GM23338 (cell line): Measurements from ENCODE around the gene NPC2. TPM values are rescaled to one million over a fixed set of nuclear protein-coding genes. Genes with fewer than 3 reads are reported as not detected.
A peak's percentile ranks its signal among the peaks of the same experiment; 100 is the strongest.

Experiments
- ATAC-seq: fragments of 200-7000 bp; cut with Tn5 transposase; 3 replicates; pipeline ENCODE4 v1.9.1; 2020
- DNase-seq: peaks from one replicate; pipeline ENCODE4 v3.0.0-alpha.2; 2015; ENCODE audit warnings: low spot score
- H2AFZ ChIP-seq: fragments of 200-600 bp; sonication (generic); 2 replicates; pipeline ENCODE4 v1.8.0; 2016; ENCODE audit warnings: antibody characterized with exemption, mild to moderate bottlenecking, moderate library complexity
- H3F3A ChIP-seq: fragments of 200-600 bp; sonication (generic); replicated peaks from 2 replicates; pipeline ENCODE4 v1.8.0; 2017; ENCODE audit warnings: antibody characterized with exemption, mixed run types, low read depth
- H3K27ac ChIP-seq: fragments of 200-600 bp; sonication (generic); 2 replicates; pipeline ENCODE4 v1.6.1; 2016; ENCODE audit warnings: low read depth
- H3K27me3 ChIP-seq: fragments of 200-600 bp; sonication (generic); 2 replicates; pipeline ENCODE4 v1.8.0; 2016; ENCODE audit warnings: mild to moderate bottlenecking, mixed run types, moderate library complexity; ENCODE audit not compliant: insufficient read depth
- H3K36me3 ChIP-seq: fragments of 200-600 bp; sonication (generic); 2 replicates; pipeline ENCODE4 v1.8.0; 2016; ENCODE audit warnings: mild to moderate bottlenecking; ENCODE audit not compliant: insufficient read depth
- H3K4me1 ChIP-seq: fragments of 200-600 bp; sonication (generic); 2 replicates; pipeline ENCODE4 v1.8.0; 2016; ENCODE audit warnings: mild to moderate bottlenecking, moderate library complexity; ENCODE audit not compliant: insufficient read depth
- H3K4me2 ChIP-seq: fragments of 200-600 bp; sonication (generic); 2 replicates; pipeline ENCODE4 v1.7.1; 2017; ENCODE audit warnings: mixed run types
- H3K4me3 ChIP-seq: fragments of 200-600 bp; sonication (generic); 2 replicates; pipeline ENCODE4 v1.6.1; 2016; ENCODE audit warnings: mixed run types
- H3K79me2 ChIP-seq: fragments of 200-600 bp; sonication (generic); replicated peaks from 2 replicates; pipeline ENCODE4 v1.8.0; 2017; ENCODE audit warnings: mild to moderate bottlenecking; ENCODE audit not compliant: insufficient read depth
- H3K9me2 ChIP-seq: fragments of 200-600 bp; sonication (generic); 2 replicates; pipeline ENCODE4 v1.8.0; 2017; ENCODE audit not compliant: insufficient read depth
- H4K20me1 ChIP-seq: fragments of 200-600 bp; sonication (generic); replicated peaks from 2 replicates; pipeline ENCODE4 v1.8.0; 2017; ENCODE audit warnings: mild to moderate bottlenecking; ENCODE audit not compliant: insufficient read depth
- H3K27ac Mint-ChIP-seq: 2 replicates; pipeline ENCODE4 v1.8.0; 2020; ENCODE audit warnings: inconsistent platforms, mild to moderate bottlenecking, moderate library complexity, mixed read lengths
- H3K27me3 Mint-ChIP-seq: 3 replicates; pipeline ENCODE4 v1.8.0; 2022; ENCODE audit warnings: low read depth, mild to moderate bottlenecking, moderate library complexity, mixed read lengths, inconsistent platforms; ENCODE audit not compliant: insufficient read depth, poor library complexity
- H3K36me3 Mint-ChIP-seq: 3 replicates; pipeline ENCODE4 v1.8.0; 2021; ENCODE audit warnings: low read depth, mild to moderate bottlenecking, inconsistent platforms, moderate library complexity, mixed read lengths
- H3K4me1 Mint-ChIP-seq: 3 replicates; pipeline ENCODE4 v1.8.0; 2020; ENCODE audit warnings: mild to moderate bottlenecking, inconsistent platforms, mixed read lengths
- H3K4me3 Mint-ChIP-seq: 3 replicates; pipeline ENCODE4 v1.8.0; 2021; ENCODE audit warnings: moderate library complexity, mild to moderate bottlenecking, inconsistent platforms, mixed read lengths
- H3K9me3 Mint-ChIP-seq: 3 replicates; pipeline ENCODE4 v1.8.0; 2020; ENCODE audit warnings: moderate library complexity, mild to moderate bottlenecking, inconsistent platforms, mixed read lengths
- CREB1 ChIP-seq: fragments of 250-450 bp; sonication (Bioruptor Pico); IDR thresholded peaks from 2 replicates; pipeline ENCODE4 v1.5.0; 2020; ENCODE audit warnings: low read depth, mild to moderate bottlenecking, moderate library complexity
- CTCF ChIP-seq, 2 experiments: fragments of 200-600 bp in 1 of 2; sonication (generic) in 1 of 2; conservative IDR thresholded peaks; 2 replicates each; pipeline versions ENCODE4 v1.5.1 to v1.6.1; 2016 to 2017; ENCODE audit warnings: antibody characterized with exemption in 2 of 2, low read depth in 2 of 2, mild to moderate bottlenecking in 2 of 2, moderate library complexity in 1 of 2
- EZH2phosphoT487 ChIP-seq: fragments of 200-600 bp; sonication (generic); IDR thresholded peaks from one replicate; pipeline ENCODE4 v1.8.1; 2018; ENCODE audit warnings: antibody characterized with exemption; ENCODE audit not compliant: unreplicated experiment
- NANOG ChIP-seq: IDR thresholded peaks from 2 replicates; pipeline ENCODE4 v1.6.1; 2016; ENCODE audit warnings: antibody characterized with exemption, borderline replicate concordance
- STAT1 ChIP-seq: IDR thresholded peaks from one replicate; pipeline ENCODE4 v1.6.1; 2016; ENCODE audit warnings: antibody characterized with exemption; ENCODE audit not compliant: unreplicated experiment
- ZNF114 ChIP-seq: fragments of 250-450 bp; sonication (Bioruptor Pico); IDR thresholded peaks from 2 replicates; pipeline ENCODE4 v1.5.0; 2020; ENCODE audit warnings: mild to moderate bottlenecking, moderate library complexity
- polyA plus RNA-seq: library from polyadenylated mRNA; unstranded; fragments of >200 nt; fragmentation: Nextera tagmentation; extraction: Ambion mirVana; gene quantifications from 2 replicates; pipeline ENCODE4 v1.2.1, GENCODE V29; 2016
- total RNA-seq: library from RNA; depleted of rRNA; stranded (reverse); fragments of >200 nt; shearing (Covaris generic); gene quantifications from 2 replicates; pipeline ENCODE4 v1.2.3, GENCODE V29; 2014
- TF ChIP-seq, protein P1 (sequence below): fragments of 250-450 bp; sonication (Bioruptor Pico); IDR thresholded peaks from 2 replicates; pipeline ENCODE4 v1.5.0; 2020; ENCODE audit warnings: mild to moderate bottlenecking, moderate library complexity
- TF ChIP-seq, protein P2 (sequence below): IDR thresholded peaks from 2 replicates; pipeline ENCODE4 v1.6.1; 2016; ENCODE audit warnings: antibody characterized with exemption

The NPC2 gene
- total and polyA plus RNA-seq, 2 experiments from 2014 or later, result 287 to 344 TPM

GRCh38 chr14:74459289-74459946 is 33.7 kb downstream of the NPC2 start:
- Mint-ChIP-seq H3K4me3 (no peak overlapping the region), H3K36me3 (peaks cover 7% of the 10 kb centered on the region; the same call in 1 of the 3 replicates), H3K27ac (0 out of 2 replicates have a peak overlapping the region, but pooled peaks have one; percentile 16), H3K27me3 (peaks cover 5% of the 10 kb centered on the region), H3K4me1 (peaks cover 12% of the 10 kb centered on the region; the same call in 2 of the 3 replicates), H3K9me3 (peaks cover 14% of the 10 kb centered on the region)
- H3F3A ChIP-seq, result no peaks in the 10 kb centered on the region
- H3K27ac ChIP-seq, result no peak overlapping the region
- peak overlapping the region; percentile 81; the same call in 1 of the 2 replicates for H2AFZ ChIP-seq
- H3K27me3 ChIP-seq, result no peaks in the 10 kb centered on the region
- TF ChIP-seq CTCF (conservative IDR thresholded peaks at IDR 0.05; ENCODE audit: low read depth in 2 of 2) (peak; percentile 66 to 78), STAT1 (no peak)
- no peak overlapping the region for H3K4me3 ChIP-seq
- no peaks in the 10 kb centered on the region for H3K9me2 ChIP-seq
- H3K79me2 ChIP-seq, result no peaks in the 10 kb centered on the region
- peaks cover 6% of the 10 kb centered on the region; the same call in 1 of the 2 replicates for H3K4me1 ChIP-seq
- DNase-seq, result peak; percentile 81
- no peaks in the 10 kb centered on the region for H3K36me3 ChIP-seq
- ATAC-seq, result peak; percentile 97
- H3K4me2 ChIP-seq, result no peak overlapping the region
- H4K20me1 ChIP-seq, result no peaks in the 10 kb centered on the region

- H4K20me1 ChIP-seq, result no peaks in the 10 kb centered on the region
- H3K4me2 ChIP-seq, result no peak overlapping the region
- no peaks in the 10 kb centered on the region for H3F3A ChIP-seq
- H3K79me2 ChIP-seq, result no peaks in the 10 kb centered on the region
- Mint-ChIP-seq H3K36me3 (peaks cover 7% of the 10 kb centered on the region), H3K4me3 (no peak overlapping the region), H3K27me3 (peaks cover 5% of the 10 kb centered on the region), H3K27ac (no peak overlapping the region), H3K4me1 (peaks cover 12% of the 10 kb centered on the region; the same call in 2 of the 3 replicates), H3K9me3 (peaks cover 27% of the 10 kb centered on the region)
- H3K27ac ChIP-seq, result no peak overlapping the region
- no peak overlapping the region for H2AFZ ChIP-seq
- no peaks in the 10 kb centered on the region for H3K36me3 ChIP-seq
- no peaks in the 10 kb centered on the region for H3K9me2 ChIP-seq
- no peaks in the 10 kb centered on the region for H3K27me3 ChIP-seq
- ATAC-seq, result no peak
- DNase-seq, result no peak
- H3K4me3 ChIP-seq, result no peak overlapping the region
- peaks cover 6% of the 10 kb centered on the region; the same call in 1 of the 2 replicates for H3K4me1 ChIP-seq
- TF ChIP-seq ZNF114 (CRISPR knock-in tag), result no peak
- TF ChIP-seq NANOG, result no peak
- no peak for TF ChIP-seq EZH2phosphoT487
- no peak for TF ChIP-seq STAT1
- TF ChIP-seq CREB1 (CRISPR knock-in tag), result no peak
- TF ChIP-seq, protein P1, sequence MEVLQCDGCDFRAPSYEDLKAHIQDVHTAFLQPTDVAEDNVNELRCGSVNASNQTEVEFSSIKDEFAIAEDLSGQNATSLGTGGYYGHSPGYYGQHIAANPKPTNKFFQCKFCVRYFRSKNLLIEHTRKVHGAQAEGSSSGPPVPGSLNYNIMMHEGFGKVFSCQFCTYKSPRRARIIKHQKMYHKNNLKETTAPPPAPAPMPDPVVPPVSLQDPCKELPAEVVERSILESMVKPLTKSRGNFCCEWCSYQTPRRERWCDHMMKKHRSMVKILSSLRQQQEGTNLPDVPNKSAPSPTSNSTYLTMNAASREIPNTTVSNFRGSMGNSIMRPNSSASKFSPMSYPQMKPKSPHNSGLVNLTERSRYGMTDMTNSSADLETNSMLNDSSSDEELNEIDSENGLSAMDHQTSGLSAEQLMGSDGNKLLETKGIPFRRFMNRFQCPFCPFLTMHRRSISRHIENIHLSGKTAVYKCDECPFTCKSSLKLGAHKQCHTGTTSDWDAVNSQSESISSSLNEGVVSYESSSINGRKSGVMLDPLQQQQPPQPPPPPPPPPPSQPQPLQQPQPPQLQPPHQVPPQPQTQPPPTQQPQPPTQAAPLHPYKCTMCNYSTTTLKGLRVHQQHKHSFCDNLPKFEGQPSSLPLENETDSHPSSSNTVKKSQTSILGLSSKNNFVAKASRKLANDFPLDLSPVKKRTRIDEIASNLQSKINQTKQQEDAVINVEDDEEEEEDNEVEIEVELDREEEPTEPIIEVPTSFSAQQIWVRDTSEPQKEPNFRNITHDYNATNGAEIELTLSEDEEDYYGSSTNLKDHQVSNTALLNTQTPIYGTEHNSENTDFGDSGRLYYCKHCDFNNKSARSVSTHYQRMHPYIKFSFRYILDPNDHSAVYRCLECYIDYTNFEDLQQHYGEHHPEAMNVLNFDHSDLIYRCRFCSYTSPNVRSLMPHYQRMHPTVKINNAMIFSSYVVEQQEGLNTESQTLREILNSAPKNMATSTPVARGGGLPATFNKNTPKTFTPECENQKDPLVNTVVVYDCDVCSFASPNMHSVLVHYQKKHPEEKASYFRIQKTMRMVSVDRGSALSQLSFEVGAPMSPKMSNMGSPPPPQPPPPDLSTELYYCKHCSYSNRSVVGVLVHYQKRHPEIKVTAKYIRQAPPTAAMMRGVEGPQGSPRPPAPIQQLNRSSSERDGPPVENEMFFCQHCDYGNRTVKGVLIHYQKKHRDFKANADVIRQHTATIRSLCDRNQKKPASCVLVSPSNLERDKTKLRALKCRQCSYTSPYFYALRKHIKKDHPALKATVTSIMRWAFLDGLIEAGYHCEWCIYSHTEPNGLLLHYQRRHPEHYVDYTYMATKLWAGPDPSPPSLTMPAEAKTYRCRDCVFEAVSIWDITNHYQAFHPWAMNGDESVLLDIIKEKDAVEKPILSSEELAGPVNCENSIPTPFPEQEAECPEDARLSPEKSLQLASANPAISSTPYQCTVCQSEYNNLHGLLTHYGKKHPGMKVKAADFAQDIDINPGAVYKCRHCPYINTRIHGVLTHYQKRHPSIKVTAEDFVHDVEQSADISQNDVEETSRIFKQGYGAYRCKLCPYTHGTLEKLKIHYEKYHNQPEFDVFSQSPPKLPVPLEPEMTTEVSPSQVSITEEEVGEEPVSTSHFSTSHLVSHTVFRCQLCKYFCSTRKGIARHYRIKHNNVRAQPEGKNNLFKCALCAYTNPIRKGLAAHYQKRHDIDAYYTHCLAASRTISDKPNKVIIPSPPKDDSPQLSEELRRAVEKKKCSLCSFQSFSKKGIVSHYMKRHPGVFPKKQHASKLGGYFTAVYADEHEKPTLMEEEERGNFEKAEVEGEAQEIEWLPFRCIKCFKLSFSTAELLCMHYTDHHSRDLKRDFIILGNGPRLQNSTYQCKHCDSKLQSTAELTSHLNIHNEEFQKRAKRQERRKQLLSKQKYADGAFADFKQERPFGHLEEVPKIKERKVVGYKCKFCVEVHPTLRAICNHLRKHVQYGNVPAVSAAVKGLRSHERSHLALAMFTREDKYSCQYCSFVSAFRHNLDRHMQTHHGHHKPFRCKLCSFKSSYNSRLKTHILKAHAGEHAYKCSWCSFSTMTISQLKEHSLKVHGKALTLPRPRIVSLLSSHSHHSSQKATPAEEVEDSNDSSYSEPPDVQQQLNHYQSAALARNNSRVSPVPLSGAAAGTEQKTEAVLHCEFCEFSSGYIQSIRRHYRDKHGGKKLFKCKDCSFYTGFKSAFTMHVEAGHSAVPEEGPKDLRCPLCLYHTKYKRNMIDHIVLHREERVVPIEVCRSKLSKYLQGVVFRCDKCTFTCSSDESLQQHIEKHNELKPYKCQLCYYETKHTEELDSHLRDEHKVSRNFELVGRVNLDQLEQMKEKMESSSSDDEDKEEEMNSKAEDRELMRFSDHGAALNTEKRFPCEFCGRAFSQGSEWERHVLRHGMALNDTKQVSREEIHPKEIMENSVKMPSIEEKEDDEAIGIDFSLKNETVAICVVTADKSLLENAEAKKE (CRISPR knock-in tag), result no peak
- TF ChIP-seq, protein P2, sequence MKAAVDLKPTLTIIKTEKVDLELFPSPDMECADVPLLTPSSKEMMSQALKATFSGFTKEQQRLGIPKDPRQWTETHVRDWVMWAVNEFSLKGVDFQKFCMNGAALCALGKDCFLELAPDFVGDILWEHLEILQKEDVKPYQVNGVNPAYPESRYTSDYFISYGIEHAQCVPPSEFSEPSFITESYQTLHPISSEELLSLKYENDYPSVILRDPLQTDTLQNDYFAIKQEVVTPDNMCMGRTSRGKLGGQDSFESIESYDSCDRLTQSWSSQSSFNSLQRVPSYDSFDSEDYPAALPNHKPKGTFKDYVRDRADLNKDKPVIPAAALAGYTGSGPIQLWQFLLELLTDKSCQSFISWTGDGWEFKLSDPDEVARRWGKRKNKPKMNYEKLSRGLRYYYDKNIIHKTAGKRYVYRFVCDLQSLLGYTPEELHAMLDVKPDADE, result no peak
Measured at GRCh38 chr14:74457565-74457895, 35.6 kb downstream of the NPC2 start.
